Trophoblast cell (in vitro differentiated cells and primary cell): ENCODE data around the gene FIBCD1.
"Not testable (repeated sequence)": the region's sequence is repeated elsewhere in the genome, so short reads cannot be mapped to it uniquely, and the experiment has no call there.

ENCODE experiments used
- DNase-seq, 2 donors: peaks; one replicate each; pipeline ENCODE4 v3.0.0-alpha.2; 2016
- H2AFZ ChIP-seq: 2 replicates; pipeline ENCODE4 v1.6.1; 2013; ENCODE audit warnings: low read length, moderate library complexity, mild to moderate bottlenecking; ENCODE audit not compliant: insufficient read depth, poor library complexity
- H2AK5ac ChIP-seq: 2 replicates; pipeline ENCODE4 v1.6.1; 2013; ENCODE audit warnings: mild to moderate bottlenecking, low read length
- H2BK120ac ChIP-seq: 2 replicates; pipeline ENCODE4 v1.6.1; 2013; ENCODE audit warnings: low read length, mild to moderate bottlenecking, moderate library complexity; ENCODE audit not compliant: insufficient read depth, poor library complexity
- H2BK12ac ChIP-seq: 2 replicates; pipeline ENCODE4 v1.6.1; 2013; ENCODE audit warnings: mild to moderate bottlenecking, low read length, moderate library complexity
- H2BK5ac ChIP-seq: 2 replicates; pipeline ENCODE4 v1.6.1; 2013; ENCODE audit warnings: low read length, low read depth, moderate library complexity, mild to moderate bottlenecking; ENCODE audit not compliant: poor library complexity
- H3K14ac ChIP-seq: 2 replicates; pipeline ENCODE4 v1.6.1; 2013; ENCODE audit warnings: mild to moderate bottlenecking, low read length
- H3K18ac ChIP-seq: 2 replicates; pipeline ENCODE4 v1.6.1; 2013; ENCODE audit warnings: mild to moderate bottlenecking, low read length
- H3K23ac ChIP-seq: 2 replicates; pipeline ENCODE4 v1.6.1; 2013; ENCODE audit warnings: low read length
- H3K27ac ChIP-seq: 2 replicates; pipeline ENCODE4 v1.5.1; 2013; ENCODE audit warnings: low read depth, mild to moderate bottlenecking, inconsistent platforms, low read length, moderate library complexity
- H3K27me3 ChIP-seq: 2 replicates; pipeline ENCODE4 v1.6.1; 2013; ENCODE audit warnings: inconsistent platforms, mild to moderate bottlenecking, low read length, moderate library complexity; ENCODE audit not compliant: insufficient read depth
- H3K36me3 ChIP-seq, 2 experiments: 1 replicate in 1 of 2; 2 replicates in 1 of 2; pipeline ENCODE4 v1.6.1; 2013; ENCODE audit warnings: low read length in 2 of 2, mild to moderate bottlenecking in 2 of 2, moderate library complexity in 1 of 2; ENCODE audit not compliant: insufficient read depth in 2 of 2, control insufficient read depth in 1 of 2
- H3K4ac ChIP-seq: 2 replicates; pipeline ENCODE4 v1.6.1; 2013; ENCODE audit warnings: low read depth, mild to moderate bottlenecking, low read length, moderate library complexity
- H3K4me1 ChIP-seq, 2 experiments: 1 replicate in 1 of 2; 2 replicates in 1 of 2; pipeline ENCODE4 v1.6.1; 2013; ENCODE audit warnings: low read length in 2 of 2, mild to moderate bottlenecking in 2 of 2, moderate library complexity in 1 of 2; ENCODE audit not compliant: insufficient read depth in 2 of 2, control insufficient read depth in 1 of 2
- H3K4me2 ChIP-seq: 2 replicates; pipeline ENCODE4 v1.6.1; 2013; ENCODE audit warnings: inconsistent platforms, mild to moderate bottlenecking, low read length, moderate library complexity
- H3K4me3 ChIP-seq: 2 replicates; pipeline ENCODE4 v1.5.1; 2013; ENCODE audit warnings: mild to moderate bottlenecking, low read depth, low read length, inconsistent platforms
- H3K79me1 ChIP-seq: one replicate; pipeline ENCODE4 v1.6.1; 2013; ENCODE audit warnings: low read length
- H3K79me2 ChIP-seq: 2 replicates; pipeline ENCODE4 v1.6.1; 2013; ENCODE audit warnings: low read length, mild to moderate bottlenecking; ENCODE audit not compliant: control insufficient read depth, insufficient read depth, poor library complexity
- H3K9ac ChIP-seq: 2 replicates; pipeline ENCODE4 v1.6.1; 2013; ENCODE audit warnings: mild to moderate bottlenecking, low read length
- H3K9me3 ChIP-seq: 2 replicates; pipeline ENCODE4 v1.6.1; 2013; ENCODE audit warnings: low read depth, mild to moderate bottlenecking, control low read depth, inconsistent platforms, low read length; ENCODE audit not compliant: insufficient read depth
- H4K12ac ChIP-seq: 2 replicates; pipeline ENCODE4 v1.6.1; 2013; ENCODE audit warnings: low read depth, mild to moderate bottlenecking, low read length, moderate library complexity
- H4K8ac ChIP-seq: 2 replicates; pipeline ENCODE4 v1.6.1; 2013; ENCODE audit warnings: low read depth, mild to moderate bottlenecking, low read length, moderate library complexity
- H4K91ac ChIP-seq: one replicate; pipeline ENCODE4 v1.6.1; 2013; ENCODE audit warnings: low read depth, mild to moderate bottlenecking, low read length, moderate library complexity
- WGBS: extraction: QIAGEN DNeasy Blood & Tissue Kit; methylation state at CpG from one replicate; pipeline ENCODE4 v1.1.7; 2013; ENCODE audit warnings: missing lambda C conversion rate; ENCODE audit not compliant: insufficient read length, insufficient coverage; ENCODE audit errors: extremely low coverage; 5-methylcytosine and 5-hydroxymethylcytosine counted together

FIBCD1 gene

DNA sequence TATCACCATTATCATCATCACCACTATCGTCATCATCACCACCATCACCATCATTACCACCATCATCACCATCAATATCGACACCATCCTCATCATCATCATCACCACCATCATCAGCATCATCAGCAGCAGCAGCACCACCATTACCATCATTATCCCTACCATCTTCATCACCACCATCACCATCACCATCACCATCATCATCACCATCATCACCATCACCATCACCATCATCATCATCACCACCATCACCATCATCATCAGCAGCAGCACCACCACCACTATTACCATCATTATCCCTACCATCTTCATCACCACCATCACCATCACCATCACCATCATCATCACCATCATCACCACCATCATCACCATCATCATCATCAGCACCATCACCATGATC, 15.9 kb upstream of the FIBCD1 start:
- H3K36me3 ChIP-seq, H3K18ac ChIP-seq: not testable (repeated sequence)
- WGBS, result no CpG with 5 or more reads among the region's 2 CpGs

DNA sequence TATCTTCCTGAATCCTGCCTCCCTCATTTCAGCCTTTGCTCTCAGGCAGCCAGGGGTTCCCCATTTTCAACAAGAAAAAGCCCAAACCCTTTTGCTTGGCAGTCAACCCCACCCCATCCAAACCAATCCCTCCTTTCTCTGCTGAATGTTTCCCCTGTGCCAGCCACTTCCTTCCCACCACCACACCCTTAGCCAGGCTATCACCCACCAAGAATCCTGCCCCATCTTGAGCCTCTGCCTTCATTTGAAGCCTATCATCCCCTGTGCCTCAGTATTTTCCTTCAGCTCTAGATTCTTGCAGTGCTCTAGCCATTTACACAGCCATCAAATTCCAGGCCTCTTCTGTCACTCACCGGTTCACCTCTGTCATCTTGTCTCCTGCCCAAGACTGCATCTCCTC, 15.3 kb upstream of the FIBCD1 start:
- H3K79me1 ChIP-seq, result no peaks in the 10 kb centered on the region
- H3K27ac ChIP-seq, result no peak overlapping the region
- no peak for DNase-seq
- no peak overlapping the region for H4K12ac ChIP-seq
- H4K8ac ChIP-seq, result no peak overlapping the region
- H3K79me2 ChIP-seq, result no peaks in the 10 kb centered on the region
- H4K91ac ChIP-seq, result no peak overlapping the region
- no peak overlapping the region for H2AK5ac ChIP-seq
- H3K4me3 ChIP-seq, result no peak overlapping the region
- no peak overlapping the region for H3K4me2 ChIP-seq
- no peak overlapping the region for H2AFZ ChIP-seq
- no peaks in the 10 kb centered on the region for H3K4me1 ChIP-seq
- H3K18ac ChIP-seq, result no peak overlapping the region
- H3K9ac ChIP-seq, result no peak overlapping the region
- no CpG with 5 or more reads among the region's 1 CpG for WGBS
- H3K23ac ChIP-seq, result no peak overlapping the region
- H3K4ac ChIP-seq, result no peak overlapping the region
- H3K36me3 ChIP-seq, result no peaks in the 10 kb centered on the region
- H3K27me3 ChIP-seq, result no peaks in the 10 kb centered on the region
- H2BK120ac ChIP-seq, result no peak overlapping the region
- no peak overlapping the region for H3K14ac ChIP-seq
- no peak overlapping the region for H2BK5ac ChIP-seq
- peaks cover 19% of the 10 kb centered on the region for H3K9me3 ChIP-seq
- no peak overlapping the region for H2BK12ac ChIP-seq

More for the DNA sequence above, 15.9 kb upstream of the FIBCD1 start:
- not testable (repeated sequence) for H3K9ac ChIP-seq, H4K8ac ChIP-seq, H2BK12ac ChIP-seq, H3K79me2 ChIP-seq, DNase-seq, H3K27ac ChIP-seq, H4K91ac ChIP-seq, H3K14ac ChIP-seq, H2BK5ac ChIP-seq, H2BK120ac ChIP-seq, H3K4ac ChIP-seq, H3K4me1 ChIP-seq, H3K27me3 ChIP-seq, H3K79me1 ChIP-seq, H3K4me3 ChIP-seq, H2AK5ac ChIP-seq, H4K12ac ChIP-seq, H2AFZ ChIP-seq, H3K4me2 ChIP-seq, H3K23ac ChIP-seq
- H3K9me3 ChIP-seq, result peaks cover 14% of the 10 kb centered on the region

DNA sequence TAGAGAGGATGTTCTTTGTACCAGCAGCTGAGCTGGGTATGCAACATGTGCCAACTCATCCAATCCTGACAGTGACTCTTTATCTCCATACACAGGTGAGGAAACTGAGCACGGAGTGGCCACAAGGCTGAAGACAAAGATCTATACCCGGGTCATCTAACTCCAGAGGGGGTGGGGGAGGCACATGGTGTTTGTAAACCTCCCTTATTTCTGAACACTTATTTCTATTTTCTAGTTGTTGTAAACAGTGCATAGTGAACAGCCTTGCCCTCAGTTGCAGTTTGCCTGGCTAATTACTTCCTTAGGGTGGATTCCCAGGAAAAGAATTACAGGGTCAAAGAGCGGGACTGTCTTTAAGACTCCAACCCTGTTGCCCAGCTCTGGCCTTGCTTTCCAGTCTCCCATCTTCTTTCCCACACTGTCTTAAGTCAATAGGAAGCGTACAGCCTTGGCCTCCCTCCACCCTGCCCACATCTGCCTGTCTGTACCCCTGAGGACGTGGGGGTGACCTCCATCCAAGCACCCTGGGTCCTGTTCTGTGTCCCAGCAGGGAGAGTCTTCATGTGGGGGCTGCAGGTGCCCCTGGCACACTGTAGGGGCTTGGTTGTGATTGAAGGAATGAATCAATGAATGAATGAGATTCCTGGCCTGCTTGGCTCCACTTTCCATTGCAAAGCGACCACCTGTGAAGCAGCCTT, 13.2 kb upstream of the FIBCD1 start:
- Histone ChIP-seq H3K79me2 (no peaks in the 10 kb centered on the region), H2BK12ac (no peak overlapping the region), H2AK5ac (no peak overlapping the region), H4K12ac (no peak overlapping the region), H3K4me2 (no peak overlapping the region), H3K27ac (no peak overlapping the region), H3K14ac (no peak overlapping the region), H3K4ac (no peak overlapping the region), H2BK120ac (no peak overlapping the region), H4K91ac (no peak overlapping the region), H3K23ac (no peak overlapping the region), H3K4me1 (no peaks in the 10 kb centered on the region), H3K27me3 (peaks cover 3% of the 10 kb centered on the region), H4K8ac (no peak overlapping the region), H3K4me3 (no peak overlapping the region), H3K79me1 (no peaks in the 10 kb centered on the region), H3K9me3 (peaks cover 12% of the 10 kb centered on the region), H2AFZ (no peak overlapping the region), H2BK5ac (no peak overlapping the region), H3K36me3 (no peaks in the 10 kb centered on the region), H3K18ac (no peak overlapping the region), H3K9ac (no peak overlapping the region)
- WGBS, result no CpG with 5 or more reads among the region's 6 CpGs
- DNase-seq, result no peak

DNA sequence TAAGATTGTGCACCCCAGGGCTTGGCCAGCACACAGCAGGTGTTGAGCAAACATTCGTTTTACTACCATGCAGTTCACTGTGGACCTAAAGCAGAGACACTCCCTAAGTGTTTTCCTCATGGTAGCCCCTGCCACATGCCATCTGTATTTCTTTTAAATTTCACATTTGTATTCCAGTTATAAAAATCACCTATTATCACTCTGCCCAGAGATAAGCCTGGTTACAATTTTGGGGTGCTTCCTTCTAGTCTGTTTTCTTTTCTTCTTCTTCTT, 10.9 kb upstream of the FIBCD1 start:
- H2BK12ac ChIP-seq, result no peak overlapping the region
- H3K4me2 ChIP-seq, result no peak overlapping the region
- H4K91ac ChIP-seq, result no peak overlapping the region
- H3K14ac ChIP-seq, result no peak overlapping the region
- H3K9me3 ChIP-seq, result peaks cover 8% of the 10 kb centered on the region
- no peak overlapping the region for H3K4ac ChIP-seq
- H4K8ac ChIP-seq, result no peak overlapping the region
- H2AFZ ChIP-seq, result no peak overlapping the region
- H2BK5ac ChIP-seq, result no peak overlapping the region
- no CpG with 5 or more reads among the region's 1 CpG for WGBS
- no peak overlapping the region for H3K27ac ChIP-seq
- H3K9ac ChIP-seq, result no peak overlapping the region
- no peak overlapping the region for H3K18ac ChIP-seq
- no peaks in the 10 kb centered on the region for H3K79me1 ChIP-seq
- H3K79me2 ChIP-seq, result no peaks in the 10 kb centered on the region
- DNase-seq, result no peak
- H3K4me3 ChIP-seq, result no peak overlapping the region
- no peak overlapping the region for H2BK120ac ChIP-seq
- no peaks in the 10 kb centered on the region for H3K4me1 ChIP-seq
- H3K27me3 ChIP-seq, result peaks cover 3% of the 10 kb centered on the region
- no peak overlapping the region for H2AK5ac ChIP-seq
- no peak overlapping the region for H4K12ac ChIP-seq
- H3K36me3 ChIP-seq, result no peaks in the 10 kb centered on the region
- H3K23ac ChIP-seq, result no peak overlapping the region
